Measurements from ENCODE around the gene TTC31. TPM values are rescaled to one million over a fixed set of nuclear protein-coding genes. Genes with fewer than 3 reads are reported as not detected.
A peak's percentile ranks its signal among the peaks of the same experiment; 100 is the strongest.
"Not testable (repeated sequence)": the region's sequence is repeated elsewhere in the genome, so short reads cannot be mapped to it uniquely, and the experiment has no call there.

TTC31 gene
- total RNA-seq, 4 donors from 2014 or later = 18.4 to 26.1 (median 21.9) TPM

- peak overlapping the region; percentile 82 for H3K4me3 ChIP-seq (ENCODE audit: low read depth, poor library complexity, severe bottlenecking)
- DNase-seq (ENCODE audit: low spot score in 2 of 2) = peak in 1 of 2 donors; percentile 92
- intact Hi-C loops (cut with DNase I; ENCODE audit: low total_unique reads) = loop anchor here (5.0 kb wide), 1 partner anchor 105 kb away; no protein-coding TSS in a partner anchor
- TF ChIP-seq CTCF (IDR thresholded peaks at IDR 0.05) = no peak
- no peak for TF ChIP-seq POLR2A (IDR thresholded peaks at IDR 0.05)
- WGBS, 2 donors = 0 to 3% methylated on average over 29 to 62 of the region's 80 CpGs
Observed at GRCh38 chr2:74481961-74482800, 700 bp upstream of the TTC31 start.

GRCh38 chr2:74483675-74484164 is 839 bp downstream of the TTC31 start:
- H3K4me3 ChIP-seq (ENCODE audit: low read depth, poor library complexity, severe bottlenecking) = peak overlapping the region; percentile 82
- not testable (repeated sequence) for DNase-seq (ENCODE audit: low spot score in 2 of 2)
- WGBS, 2 donors = 81 to 82% methylated on average over 19 of the region's 19 CpGs
- intact Hi-C loops (cut with DNase I; ENCODE audit: low total_unique reads) = loop anchor here (5.0 kb wide), 1 partner anchor 104 kb away; no protein-coding TSS in a partner anchor

GRCh38 chr2:74486141-74486540 is 3.3 kb downstream of the TTC31 start:
- no peak overlapping the region for H3K4me3 ChIP-seq (ENCODE audit: low read depth, poor library complexity, severe bottlenecking)
- WGBS, 2 donors = 88% methylated on average over 2 of the region's 2 CpGs
- DNase-seq (ENCODE audit: low spot score in 2 of 2) = no peak
- intact Hi-C loops (cut with DNase I; ENCODE audit: low total_unique reads) = no loop called here
- TF ChIP-seq CTCF (IDR thresholded peaks at IDR 0.05) (no peak), POLR2A (IDR thresholded peaks at IDR 0.05) (no peak)

- DNase-seq (ENCODE audit: low spot score in 2 of 2) = no peak
- TF ChIP-seq POLR2A (IDR thresholded peaks at IDR 0.05) (no peak), CTCF (IDR thresholded peaks at IDR 0.05) (peak in 1 of 3 donors; percentile 12)
- 90 to 92% methylated on average over 9 of the region's 9 CpGs for WGBS, 2 donors
- intact Hi-C loops (cut with DNase I; ENCODE audit: low total_unique reads) = no loop called here
- H3K4me3 ChIP-seq (ENCODE audit: low read depth, poor library complexity, severe bottlenecking) = no peak overlapping the region
Observed at GRCh38 chr2:74488643-74489481, 6.0 kb downstream of the TTC31 start.

GRCh38 chr2:74489906-74490305 is 7.0 kb downstream of the TTC31 start:
- WGBS, 2 donors = 95 to 96% methylated on average over 9 of the region's 9 CpGs
- intact Hi-C loops (cut with DNase I; ENCODE audit: low total_unique reads) = no loop called here
- no peak overlapping the region for H3K4me3 ChIP-seq (ENCODE audit: low read depth, poor library complexity, severe bottlenecking)
- TF ChIP-seq CTCF (IDR thresholded peaks at IDR 0.05) = no peak
- TF ChIP-seq POLR2A (IDR thresholded peaks at IDR 0.05) = no peak
- no peak for DNase-seq (ENCODE audit: low spot score in 2 of 2)

Measured in lower leg skin (tissue), 4 donors.